Cerebellar nuclear complex (tissue), 1 donor: ENCODE data around the gene HOXA5.

ENCODE experiments used
- DNase-seq, 2 experiments: peaks; one replicate each; lab custom pipeline; 2025; lab: John Stamatoyannopoulos, UW

The HOXA5 gene

DNA sequence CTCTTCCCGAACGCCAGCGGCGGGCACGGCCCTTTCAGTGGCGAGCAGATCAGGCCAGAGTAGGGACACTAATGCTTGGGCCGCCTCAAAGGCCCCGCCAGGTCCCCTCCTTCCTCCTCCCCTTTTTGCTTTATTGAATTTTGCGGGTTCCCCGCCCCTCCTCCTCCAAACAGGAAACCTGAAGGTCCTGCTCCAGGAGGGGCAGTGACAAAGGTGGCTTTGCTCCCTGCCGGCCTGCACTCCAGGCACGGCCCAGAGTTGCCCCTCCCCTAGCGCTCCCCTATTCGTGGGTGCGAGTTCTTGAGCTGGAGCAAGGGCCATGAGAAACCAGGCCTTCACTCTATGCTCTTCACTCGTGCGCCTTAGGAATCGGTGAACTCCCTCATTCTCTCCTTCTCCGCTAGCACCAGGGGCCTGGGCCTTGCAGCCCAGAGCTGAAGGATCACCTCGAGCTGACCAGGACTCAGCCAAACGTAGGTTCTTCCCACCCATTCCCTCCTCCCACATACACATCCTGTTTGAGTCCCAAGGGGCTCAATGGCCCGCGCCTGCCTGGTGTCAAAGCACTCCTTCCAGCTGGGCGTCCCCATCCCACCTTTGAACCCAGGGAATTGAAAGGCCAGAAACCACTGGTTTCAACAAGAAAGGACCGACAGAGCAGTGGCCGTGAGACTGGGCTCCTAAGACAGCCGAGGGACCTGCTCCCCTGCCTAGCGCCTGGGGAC is 4.7 kb upstream of the HOXA5 start:
- DNase-seq = no peak

DNA sequence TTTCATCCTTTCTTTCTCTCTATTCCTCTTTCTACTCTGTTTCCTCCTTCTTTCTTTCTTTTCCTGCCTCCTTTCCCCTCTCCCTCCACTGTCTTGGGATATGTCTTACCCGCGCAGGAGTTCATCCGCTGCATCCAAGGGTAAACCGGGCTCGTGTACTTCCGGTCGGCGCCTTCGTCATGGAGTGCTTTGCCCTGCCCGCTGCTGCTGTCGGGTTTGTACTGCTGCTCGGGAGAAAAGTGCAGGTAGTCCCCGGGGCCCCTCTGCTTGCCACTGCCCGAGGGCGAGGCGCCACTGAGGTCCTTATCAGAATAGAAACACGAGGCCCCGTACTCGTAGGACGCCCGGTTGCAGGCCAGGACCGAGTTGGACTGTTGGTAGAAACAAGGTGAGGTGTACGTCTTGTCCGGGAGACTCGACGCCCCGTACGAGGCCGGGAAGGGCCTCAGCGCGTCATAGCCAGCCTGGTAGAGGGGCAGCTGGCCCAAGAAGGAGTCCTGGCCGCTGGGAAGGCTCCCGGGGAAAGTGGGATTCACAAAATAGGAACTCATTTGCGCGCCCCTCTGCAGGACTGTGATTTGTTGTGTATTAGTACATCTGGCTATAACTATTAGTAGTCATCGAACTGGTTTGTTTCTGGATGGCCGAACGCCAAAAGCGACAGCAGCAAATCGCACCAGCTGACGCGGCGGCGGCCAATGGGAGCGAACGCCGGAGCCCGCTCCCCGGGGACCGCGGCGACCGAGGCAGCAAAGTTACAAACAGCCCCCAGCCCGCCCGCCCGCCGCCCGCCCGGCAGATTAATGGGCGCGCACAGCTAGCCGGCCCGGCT is 3.9 kb upstream of the HOXA5 start, which contains the start of gene HOXA6:
HOXA6 (minus strand) TSS at position 576 of the 832 bp plus-strand sequence; CDS start at position 551, 25 bp downstream.
- no peak for DNase-seq

DNA sequence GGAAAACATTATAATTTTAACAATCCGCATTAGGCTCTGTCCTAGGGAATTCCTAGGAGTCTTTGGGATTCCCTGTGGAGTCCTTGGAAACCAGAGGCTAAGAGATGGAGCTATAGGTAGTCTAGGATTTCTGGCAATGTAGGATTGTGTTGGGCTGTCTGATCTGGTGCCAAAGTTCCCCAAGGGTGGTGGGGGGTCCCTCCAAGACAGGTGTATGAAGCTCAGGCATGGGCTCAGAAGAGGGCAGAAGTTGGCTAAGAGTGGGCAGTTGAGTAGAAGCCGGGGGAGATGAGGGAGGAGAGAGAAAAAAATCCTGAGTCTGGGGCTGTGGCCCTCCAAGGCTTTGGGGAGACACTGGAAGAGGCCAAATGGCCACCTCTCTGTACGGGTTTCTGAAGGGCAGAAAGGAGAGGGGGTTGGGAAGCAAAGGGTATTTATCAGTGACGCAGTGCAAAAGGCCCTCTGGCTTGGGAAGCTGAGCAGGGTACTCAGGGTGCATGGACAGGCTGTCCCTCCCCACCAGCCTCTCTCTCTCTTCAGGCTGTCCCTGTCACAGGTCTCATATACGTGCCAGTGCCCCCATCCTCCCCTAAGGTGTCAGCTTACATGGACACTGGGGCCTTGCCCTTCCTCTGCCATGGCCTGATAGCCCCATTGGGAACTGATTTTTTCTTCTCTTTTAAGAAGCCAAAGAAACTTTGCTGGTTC is 3.2 kb upstream of the HOXA5 start:
- DNase-seq = peak in 1 of 2 experiments; percentile 4

DNA sequence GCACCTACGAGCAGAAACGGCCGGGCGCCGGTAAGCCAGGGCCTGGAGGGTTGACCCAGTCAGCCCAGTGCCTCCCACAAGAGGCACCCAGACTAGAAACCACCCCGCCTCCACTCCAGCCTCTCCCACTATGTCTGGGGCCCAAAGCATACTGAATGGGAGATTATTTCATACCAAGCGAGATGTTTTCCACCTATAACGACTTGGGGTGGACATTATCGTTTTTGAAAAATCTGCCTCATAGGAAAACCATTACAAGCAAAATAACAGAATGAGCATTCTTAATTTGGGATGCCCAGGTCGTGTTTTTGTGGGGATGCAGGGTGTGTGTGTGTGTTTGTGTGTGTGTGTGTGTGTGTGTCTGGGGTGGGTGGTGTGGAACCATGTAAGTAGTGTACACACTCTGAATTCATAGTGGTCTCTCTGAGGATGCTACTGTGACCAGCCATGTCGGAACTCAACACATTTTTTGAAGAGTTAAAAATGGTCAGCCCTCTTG is 2.5 kb upstream of the HOXA5 start:
- no peak for DNase-seq

DNA sequence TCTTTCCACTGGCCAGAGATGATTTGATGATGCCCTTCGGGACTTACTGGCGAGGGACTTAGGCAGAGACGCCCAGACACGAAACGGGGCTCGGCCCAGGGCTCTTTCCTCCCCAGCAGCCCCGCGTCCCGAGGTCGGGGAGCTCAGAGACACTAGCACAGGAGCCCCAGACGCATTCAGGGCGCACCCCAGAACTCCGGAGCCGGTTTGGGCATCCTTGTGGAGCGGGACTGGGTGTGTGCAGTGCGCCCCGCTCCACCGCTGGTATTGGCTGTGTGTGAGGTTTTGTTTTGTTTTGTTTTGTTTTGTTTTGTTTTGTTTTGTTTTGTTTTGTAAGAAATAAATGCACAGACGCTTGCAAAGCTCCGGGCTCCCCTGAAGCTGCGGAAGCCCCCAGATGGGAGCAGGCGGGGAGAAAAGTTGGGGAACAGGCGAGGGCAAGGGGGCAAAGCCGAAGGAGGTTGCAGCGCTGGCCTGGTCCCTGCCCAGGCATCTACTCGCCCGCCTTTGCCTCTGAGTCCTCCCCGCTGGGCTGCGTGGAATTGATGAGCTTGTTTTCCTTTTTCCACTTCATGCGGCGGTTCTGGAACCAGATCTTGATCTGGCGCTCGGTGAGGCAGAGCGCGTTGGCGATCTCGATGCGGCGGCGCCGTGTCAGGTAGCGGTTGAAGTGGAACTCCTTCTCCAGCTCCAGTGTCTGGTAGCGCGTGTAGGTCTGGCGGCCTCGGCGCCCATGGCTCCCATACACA is 1.9 kb upstream of the HOXA5 start:
- DNase-seq = no peak

DNA sequence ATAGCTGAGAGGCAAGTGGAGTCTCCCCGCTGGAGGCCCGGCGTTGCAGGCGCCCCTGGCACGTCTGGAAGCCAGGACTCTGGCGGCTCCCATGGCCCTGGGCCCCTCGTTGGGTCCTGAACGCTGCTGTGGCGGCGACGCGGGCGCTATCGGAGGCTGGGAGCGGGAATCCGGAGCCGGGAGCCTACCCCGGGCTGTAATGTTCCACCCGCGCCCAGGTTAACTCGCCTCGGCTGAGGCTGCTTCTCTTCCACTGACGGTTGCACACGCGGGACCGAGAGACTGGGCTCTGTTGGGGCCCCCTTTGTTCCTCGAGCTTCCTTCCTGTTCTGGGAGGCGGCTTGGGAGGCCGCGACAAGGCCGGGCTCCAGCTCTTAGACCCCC is 1.3 kb upstream of the HOXA5 start:
- no peak for DNase-seq

DNA sequence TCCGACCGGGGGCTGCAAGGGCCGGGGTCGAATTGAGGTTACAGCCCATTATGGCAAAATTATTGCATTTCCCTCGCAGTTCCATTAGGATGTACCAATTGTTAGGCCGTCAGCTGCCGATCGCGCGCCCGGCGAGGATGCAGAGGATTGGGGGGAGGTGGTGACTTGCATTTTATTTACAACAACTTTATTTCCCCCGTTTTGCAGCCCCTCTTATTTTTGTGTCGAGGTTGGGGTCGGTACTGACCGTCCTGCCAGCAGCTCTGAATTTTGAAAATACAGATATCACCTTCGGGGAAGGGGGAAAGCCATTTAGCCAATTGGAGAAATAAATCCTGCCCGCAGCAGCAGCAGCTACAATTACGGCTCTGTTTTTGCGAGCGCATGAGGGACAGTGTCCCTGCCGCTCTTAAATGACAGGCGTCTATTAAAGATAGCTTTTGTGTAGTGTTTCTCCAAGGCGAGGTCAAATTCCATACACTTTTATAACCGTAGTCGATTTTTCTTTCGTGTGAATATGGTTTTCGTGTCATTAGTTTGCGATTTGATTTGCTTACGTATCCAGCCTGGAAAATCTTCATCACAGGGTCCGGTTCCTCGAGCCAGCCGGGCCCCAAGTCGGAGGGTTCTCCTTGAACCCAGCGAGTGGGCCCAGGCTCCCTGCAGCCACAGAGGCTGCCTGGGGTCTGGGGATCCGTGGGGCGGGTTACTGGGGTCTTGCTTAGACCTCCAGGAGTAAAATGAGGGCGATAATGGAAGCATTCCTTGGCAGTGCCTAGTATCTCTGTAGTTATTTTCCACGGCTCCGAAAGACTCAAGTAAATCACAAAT is 684 bp upstream of the HOXA5 start:
- no peak for DNase-seq

DNA sequence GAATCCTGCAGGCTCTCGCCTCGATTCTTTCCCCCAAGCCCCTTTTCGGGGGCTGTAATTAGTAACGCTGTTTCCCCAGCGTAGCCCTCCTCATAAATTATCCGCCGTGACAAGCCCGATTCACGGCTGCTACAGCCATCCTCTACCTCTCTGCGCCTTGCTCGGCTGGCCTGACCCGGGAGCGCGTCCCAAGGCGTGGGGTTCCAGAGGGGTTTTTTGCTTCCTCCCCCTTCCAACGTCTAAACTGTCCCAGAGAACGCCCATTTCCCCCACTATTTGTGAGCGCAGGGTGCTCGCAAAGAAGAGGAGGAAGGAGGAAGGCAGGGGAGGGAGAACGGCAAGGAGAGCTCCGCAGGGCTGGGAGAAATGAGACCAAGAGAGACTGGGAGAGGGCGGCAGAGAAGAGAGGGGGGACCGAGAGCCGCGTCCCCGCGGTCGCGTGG is 880 bp downstream of the HOXA5 start:
- DNase-seq = no peak

DNA sequence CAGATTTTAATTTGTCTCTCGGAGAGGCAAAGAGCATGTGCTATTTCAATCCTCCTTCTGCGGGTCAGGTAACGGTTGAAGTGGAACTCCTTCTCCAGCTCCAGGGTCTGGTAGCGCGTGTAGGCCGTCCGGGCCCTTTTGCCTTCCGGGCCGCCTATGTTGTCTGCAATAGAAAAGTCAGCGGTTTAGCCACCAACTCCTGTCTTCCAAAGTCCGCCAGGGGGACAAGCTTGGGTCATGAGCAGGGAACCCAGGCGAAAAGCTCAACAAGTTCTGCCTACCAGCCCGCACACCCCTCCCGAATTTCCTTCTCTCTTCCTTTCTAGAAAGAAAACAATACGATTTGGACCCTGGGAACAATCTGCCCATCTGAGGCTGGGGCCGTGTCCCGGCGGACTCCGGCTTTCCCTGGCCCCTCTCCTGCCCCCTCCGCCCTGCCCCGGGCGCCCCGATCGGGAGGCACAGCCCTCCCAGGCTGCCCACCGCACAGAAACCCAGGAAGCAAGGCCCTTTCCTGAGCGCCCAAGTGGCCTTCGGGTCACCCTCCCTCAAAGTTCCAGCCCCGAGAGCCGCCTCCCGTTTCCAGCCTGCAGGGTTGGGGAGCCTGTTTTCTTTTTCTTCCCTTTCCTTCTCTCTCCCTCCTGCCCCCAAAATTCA is 1.4 kb downstream of the HOXA5 start:
- DNase-seq = no peak

DNA sequence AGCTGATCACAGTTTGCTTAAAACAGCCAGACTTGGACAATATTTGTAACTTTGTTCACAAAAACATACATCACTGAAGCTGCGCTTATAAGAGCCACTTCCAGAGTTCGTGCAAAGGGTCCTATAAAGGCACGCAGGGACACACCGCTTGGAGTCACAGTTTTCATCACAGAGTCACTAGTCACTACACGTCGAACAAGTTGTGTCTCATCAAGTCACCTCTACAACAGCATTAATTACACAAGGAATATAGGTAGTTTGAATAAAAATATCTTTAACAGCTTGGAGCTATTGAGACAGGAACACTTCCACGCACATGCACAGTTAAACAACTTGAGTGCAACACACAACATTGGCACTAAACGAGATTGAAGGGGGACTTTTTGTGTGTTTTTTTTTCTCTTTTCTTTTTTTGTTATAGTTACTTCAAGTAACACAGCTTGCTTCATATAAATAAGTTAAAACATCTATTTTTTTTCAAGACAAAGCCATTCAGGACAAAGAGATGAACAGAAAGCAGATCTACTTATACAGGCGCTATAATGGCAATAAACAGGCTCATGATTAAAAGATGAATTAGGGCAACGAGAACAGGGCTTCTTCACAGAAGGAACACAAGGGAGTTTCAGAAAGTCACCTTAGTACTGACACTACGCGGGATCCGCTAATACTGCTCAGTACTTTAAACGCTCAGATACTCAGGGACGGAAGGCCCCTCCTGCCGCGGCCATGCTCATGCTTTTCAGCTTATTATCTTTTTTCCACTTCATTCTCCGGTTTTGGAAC is 2.2 kb downstream of the HOXA5 start:
- no peak for DNase-seq

DNA sequence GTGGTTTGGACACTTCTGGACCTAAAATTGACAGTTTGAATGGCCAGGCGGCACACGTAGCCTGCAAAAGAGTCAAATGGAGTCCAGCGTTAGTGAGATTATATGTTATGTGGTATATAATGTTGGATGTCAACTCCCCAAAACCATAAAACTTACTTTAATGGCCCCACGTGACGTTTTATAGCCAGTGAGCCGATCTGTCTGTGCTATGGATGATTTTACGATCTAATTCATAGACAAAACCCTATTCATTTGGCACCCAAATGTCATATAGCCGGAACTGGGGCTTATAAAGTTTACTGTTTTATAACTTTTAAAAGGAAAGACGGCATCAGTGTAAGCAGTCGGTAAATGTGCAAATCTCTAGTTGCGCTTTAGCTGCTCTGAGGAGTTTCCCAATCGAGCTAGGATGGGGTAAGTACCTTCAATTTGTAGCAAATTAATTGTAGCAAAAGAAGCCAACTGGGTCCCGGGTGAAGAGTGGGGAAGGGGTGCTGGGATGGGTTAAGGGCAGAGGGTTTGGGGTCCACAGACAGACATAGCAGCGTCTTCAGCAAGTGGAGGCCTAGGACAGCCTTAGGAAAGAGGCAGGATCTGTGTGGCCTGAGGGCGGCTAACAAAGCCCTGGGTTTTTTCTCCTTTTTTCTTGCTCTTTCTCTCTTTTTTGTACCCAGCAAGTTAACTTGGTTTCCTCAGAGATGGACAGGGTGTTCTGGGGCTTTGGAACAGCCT is 3.2 kb downstream of the HOXA5 start:
- DNase-seq = no peak

DNA sequence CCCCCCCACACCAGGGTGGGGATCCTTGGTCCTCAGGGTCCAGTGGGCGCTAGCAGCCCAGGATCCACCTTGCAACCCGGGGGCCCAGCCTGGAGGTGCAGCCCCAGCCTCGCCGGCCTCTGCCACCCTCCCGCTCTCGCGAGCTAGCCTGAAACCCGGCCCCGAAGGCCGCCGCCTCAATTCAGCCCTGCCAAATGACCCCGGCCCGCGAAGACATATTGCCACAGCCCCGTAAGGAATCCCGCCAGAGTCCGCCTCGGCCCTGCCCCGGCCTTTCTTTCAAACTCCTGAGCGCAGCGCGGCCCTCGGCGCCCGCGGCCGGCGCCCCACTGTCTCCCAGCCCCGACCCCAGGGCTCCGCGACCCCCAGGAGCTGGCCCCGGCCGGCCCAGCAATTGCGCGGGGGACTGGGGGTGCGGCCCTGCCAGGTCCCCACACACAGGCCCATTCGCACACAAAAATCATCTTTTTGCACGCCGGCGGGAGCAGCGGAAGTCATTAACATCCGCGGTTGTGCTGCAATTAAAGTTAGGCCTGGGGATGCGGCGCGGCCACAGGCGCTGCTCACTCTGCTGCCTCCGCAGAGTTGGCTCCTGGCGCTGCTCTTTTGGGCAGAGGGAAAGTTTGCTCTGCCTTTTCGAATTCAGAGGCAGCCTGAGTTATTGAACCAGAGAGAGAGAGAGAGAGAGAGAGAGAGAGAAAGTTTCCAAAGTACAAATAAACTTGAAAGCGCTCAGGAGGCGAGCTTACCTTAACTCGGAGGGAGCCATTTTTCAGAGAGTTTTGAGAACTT is 4.0 kb downstream of the HOXA5 start:
- no peak for DNase-seq

DNA sequence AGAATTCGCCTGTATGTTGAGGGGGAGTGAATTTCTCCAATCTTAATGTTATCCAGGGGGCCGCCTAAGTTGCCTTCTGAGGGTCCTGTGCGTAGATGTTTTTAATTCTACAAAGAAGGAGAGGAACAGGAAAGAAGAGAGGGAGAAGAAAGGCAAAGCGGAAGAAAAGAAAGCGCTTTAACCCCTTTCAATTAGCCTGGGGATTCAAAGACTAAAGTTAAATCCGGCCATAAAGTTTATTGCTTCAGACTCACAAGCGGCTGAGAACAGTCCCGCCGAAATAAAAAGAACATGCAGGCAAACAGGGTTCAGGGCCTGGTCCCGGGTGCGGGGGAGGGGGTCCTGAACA is 4.5 kb downstream of the HOXA5 start:
- DNase-seq = no peak

DNA sequence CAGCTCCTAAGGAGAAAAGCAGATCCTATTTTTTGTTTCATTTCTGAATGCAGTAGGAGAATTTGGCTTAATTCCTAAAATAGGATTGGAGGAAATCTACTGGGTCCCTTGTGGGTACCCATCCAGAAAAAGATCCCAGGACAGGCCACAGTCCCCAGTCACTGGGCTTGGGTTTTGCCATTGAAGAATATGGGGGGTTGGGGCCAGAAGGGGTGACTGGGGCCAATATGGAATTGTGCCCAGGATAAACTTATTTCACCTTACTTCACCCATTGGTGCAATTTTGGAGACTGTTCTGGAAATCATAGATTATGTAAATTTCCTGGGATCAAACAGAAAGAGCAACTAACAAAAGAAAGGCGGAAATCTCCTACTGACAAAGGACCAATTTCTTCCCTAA is 5.0 kb downstream of the HOXA5 start:
- DNase-seq = no peak

DNA sequence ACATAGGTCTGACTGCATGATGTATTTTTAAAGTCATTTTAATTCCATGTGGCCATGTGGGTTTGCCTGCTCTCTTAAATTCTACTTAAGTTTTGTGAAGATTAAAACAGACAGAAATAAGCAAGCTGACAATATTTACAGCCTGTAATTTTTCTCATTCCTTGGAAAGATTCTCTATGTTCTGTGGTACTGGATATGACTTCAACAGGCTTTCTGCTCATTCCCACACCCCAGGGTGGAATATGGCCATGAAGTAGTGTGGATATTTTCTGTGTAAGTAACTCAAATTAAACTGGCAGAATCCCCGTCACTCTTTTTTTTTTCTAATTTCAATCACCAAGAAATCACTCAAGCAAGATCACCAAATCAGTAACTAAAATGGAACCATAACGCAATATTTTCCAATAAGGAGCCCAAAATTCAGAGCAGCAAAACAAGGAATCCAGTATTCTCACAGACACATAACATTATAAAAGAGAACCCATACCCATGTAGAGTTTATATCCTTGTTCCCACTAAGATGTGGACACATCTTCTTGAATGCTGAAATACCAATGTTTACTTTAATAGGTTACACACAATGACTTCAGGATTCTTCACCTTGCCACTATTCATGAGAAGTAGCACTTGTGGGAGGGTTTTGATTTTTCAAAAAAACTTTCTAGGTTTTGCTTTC is 5.7 kb downstream of the HOXA5 start:
- no peak for DNase-seq

DNA sequence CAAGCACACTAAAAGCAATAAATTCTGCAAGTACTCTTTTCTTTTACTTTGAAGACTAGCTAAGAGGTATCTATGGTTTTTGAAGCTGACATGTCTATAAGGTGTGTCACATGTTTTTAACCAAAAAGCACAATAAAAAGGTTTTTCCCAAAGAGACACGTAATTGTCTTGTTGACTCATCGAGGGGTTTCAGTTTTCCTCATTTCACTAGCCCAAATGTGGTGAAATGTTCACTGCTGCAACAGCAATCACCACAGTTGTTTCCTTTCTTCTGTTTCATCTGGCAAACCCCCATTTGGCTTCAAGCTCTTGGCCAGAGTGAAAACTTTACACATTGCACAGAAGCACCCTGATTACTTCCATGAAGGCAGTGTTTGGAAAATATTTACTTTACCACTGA is 9.1 kb downstream of the HOXA5 start:
- DNase-seq = no peak

DNA sequence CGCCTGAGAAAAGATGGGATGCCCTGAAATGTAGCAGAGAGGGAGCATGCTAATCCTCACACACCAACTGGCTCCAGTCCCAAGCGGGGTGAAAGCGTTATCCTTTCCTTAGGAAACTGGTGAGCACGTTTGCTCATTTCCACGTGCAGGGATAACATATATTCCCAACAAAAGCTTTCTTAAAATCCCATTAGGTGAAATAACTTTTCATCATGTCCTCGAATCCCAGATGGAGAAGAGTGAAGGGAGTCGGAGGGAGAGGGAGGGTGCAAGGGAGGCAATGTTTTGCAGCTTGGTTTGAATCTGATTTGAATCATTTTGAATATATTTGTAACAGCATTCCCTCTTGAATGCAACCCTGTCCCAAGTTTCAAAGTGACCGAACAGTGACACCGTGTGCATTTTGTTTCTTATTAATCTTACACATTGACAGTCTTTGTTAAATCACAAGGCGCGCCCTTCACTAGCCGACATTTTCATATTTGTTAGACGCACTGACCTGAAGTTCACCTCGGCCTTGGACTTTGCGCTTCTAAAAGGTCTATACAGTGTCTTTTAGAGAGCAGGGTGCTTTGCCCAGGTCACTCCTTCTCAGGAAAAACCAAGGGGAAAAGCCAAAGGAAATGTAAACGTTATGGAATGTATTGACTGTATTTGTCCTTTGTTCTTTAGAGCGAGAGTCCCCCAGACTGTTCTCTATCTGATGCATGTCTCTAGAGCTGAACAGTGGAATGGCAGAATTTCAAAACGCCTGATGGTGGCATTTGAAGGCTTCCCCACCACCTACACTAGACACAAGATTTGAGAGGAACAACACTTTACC is 9.9 kb downstream of the HOXA5 start:
- no peak for DNase-seq
